ENCODE measurements around the gene TSTD1. TPM values are rescaled to one million over a fixed set of nuclear protein-coding genes. Genes with fewer than 3 reads are reported as not detected.
A peak's percentile ranks its signal among the peaks of the same experiment; 100 is the strongest.

The TSTD1 gene
- total RNA-seq, 1 experiment from 2014 or later, result 116 TPM

- H4K20me1 ChIP-seq (ENCODE audit: insufficient read depth), result no peaks in the 10 kb centered on the region
- DNase-seq (ENCODE audit: low read depth, low spot score), result no peak
- peaks cover 32% of the 10 kb centered on the region for H3K79me2 ChIP-seq (ENCODE audit: insufficient read depth, low read length)
- ATAC-seq, result no peak
- intact Hi-C loops (cut with micrococcal nuclease), result loop anchor here (2.0 kb wide), 1 partner anchor 42 kb away; no protein-coding TSS in a partner anchor
- POLR2A ChIA-PET, result interaction anchor here (1.0 to 2.3 kb wide), 5 partner anchors 18 to 127 kb away, joined by 3 to 24 read pairs (median 4); partner anchors contain the start of genes F11R and PPOX
- peak overlapping the region; percentile 77 for H3K9ac ChIP-seq (ENCODE audit: low read length)
- peak overlapping the region; percentile 76 to 88 for H3K4me3 ChIP-seq (replicated peaks in 1 of 2; ENCODE audit: low read depth in 1 of 2, low read length in 2 of 2)
- RAD21 ChIA-PET (ENCODE audit: low non-redundant PET in 1 of 2, low total read pairs in 2 of 2, uncharacterized antibody in 2 of 2, unreplicated experiment in 2 of 2), result no interaction called here
- no peaks in the 10 kb centered on the region for H3K9me2 ChIP-seq (ENCODE audit: insufficient read depth)
- CTCF ChIA-PET, result interaction anchor here (0.9 to 1.1 kb wide), 2 partner anchors 18 to 267 kb away, joined by 4 to 5 read pairs; partner anchors contain the start of gene F11R
- peak overlapping the region; percentile 16 for H2AFZ ChIP-seq (ENCODE audit: low read depth, low read length, poor library complexity, severe bottlenecking)
- H3K27me3 ChIP-seq (ENCODE audit: insufficient read depth, low read length), result no peaks in the 10 kb centered on the region
- TF ChIP-seq, protein P1, sequence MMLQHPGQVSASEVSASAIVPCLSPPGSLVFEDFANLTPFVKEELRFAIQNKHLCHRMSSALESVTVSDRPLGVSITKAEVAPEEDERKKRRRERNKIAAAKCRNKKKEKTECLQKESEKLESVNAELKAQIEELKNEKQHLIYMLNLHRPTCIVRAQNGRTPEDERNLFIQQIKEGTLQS (IDR thresholded peaks at IDR 0.05), result no peak
- no peak for TF ChIP-seq ELF1 (IDR thresholded peaks at IDR 0.05; ENCODE audit: borderline replicate concordance, low read depth)
- BruUV-seq (replicated peaks), result TSS peak; percentile 71
- H3K9me3 ChIP-seq (ENCODE audit: control insufficient read depth in 1 of 2, insufficient read depth in 1 of 2, low read depth in 1 of 2, low read length in 2 of 2), result no peaks in the 10 kb centered on the region
- peak overlapping the region; percentile 88 for H3K27ac ChIP-seq (ENCODE audit: low read depth, low read length)
- H3K4me2 ChIP-seq (ENCODE audit: low read length), result peak overlapping the region; percentile 90
- H3K4me1 ChIP-seq (ENCODE audit: control insufficient read depth in 1 of 2, insufficient read depth in 2 of 2, low read length in 2 of 2), result peaks cover 9 to 27% of the 10 kb centered on the region in 2 experiments; a peak in 3 of 4 replicates
- H3K36me3 ChIP-seq (ENCODE audit: control insufficient read depth in 1 of 2, insufficient read depth in 2 of 2, low read length in 2 of 2), result peaks cover 10 to 31% of the 10 kb centered on the region in 2 experiments; a peak in 3 of 4 replicates
Observed at GRCh38 chr1:161039154-161039545, 386 bp upstream of the TSTD1 start.

DNA sequence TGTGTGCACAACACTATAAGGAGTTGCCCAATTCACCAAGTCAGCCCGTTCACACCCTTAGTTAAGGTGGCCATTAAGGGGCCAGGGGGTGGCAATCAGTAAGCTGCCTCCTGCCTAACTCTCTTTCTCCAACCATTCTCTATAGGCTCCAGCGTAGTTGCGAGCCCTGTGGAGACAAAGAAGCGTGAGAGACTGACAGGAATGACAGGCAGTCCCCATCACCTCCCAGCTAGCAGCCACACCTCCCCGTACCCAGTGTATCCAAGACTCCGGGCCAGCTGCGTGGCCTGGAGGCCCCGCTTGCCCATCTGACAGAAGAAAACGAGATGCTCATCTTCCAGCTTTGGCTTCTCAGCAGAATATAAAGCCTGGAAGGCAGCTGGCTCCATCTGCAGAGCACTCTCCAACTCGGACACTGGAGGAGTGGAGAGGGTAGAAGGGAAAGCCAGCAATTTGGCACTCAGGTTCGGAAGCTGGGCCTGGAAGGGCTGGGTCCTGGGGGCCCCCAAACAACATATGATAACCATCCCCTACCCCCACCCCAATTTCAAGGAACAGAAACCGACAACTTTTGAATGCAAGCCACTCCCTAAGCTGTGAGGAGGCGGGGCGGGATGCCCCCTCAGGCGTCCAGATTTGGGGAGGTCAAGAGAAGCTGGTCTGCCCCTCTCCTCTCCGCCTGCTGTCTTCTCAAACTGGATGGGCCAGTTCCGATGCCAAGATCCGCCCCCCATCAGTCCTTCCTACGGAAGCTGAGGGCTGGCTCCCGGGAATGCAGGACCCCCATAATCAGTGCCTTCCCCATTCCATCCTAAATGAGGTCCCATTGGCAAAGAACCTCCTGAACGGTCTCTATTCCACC is 872 bp downstream of the TSTD1 start:
- Histone ChIP-seq H3K4me3 (replicated peaks in 1 of 2; ENCODE audit: low read depth in 1 of 2, low read length in 2 of 2) (peak overlapping the region; percentile 76 to 88), H3K9ac (ENCODE audit: low read length) (peak overlapping the region; percentile 77), H3K9me3 (ENCODE audit: control insufficient read depth in 1 of 2, insufficient read depth in 1 of 2, low read depth in 1 of 2, low read length in 2 of 2) (no peaks in the 10 kb centered on the region), H4K20me1 (ENCODE audit: insufficient read depth) (no peaks in the 10 kb centered on the region), H3K9me2 (ENCODE audit: insufficient read depth) (no peaks in the 10 kb centered on the region), H3K27me3 (ENCODE audit: insufficient read depth, low read length) (no peaks in the 10 kb centered on the region), H2AFZ (ENCODE audit: low read depth, low read length, poor library complexity, severe bottlenecking) (no peak overlapping the region), H3K4me2 (ENCODE audit: low read length) (peak overlapping the region; percentile 90), H3K4me1 (ENCODE audit: control insufficient read depth in 1 of 2, insufficient read depth in 2 of 2, low read length in 2 of 2) (peaks cover 20 to 39% of the 10 kb centered on the region in 2 experiments), H3K79me2 (ENCODE audit: insufficient read depth, low read length) (peaks cover 35% of the 10 kb centered on the region), H3K27ac (ENCODE audit: low read depth, low read length) (peak overlapping the region; percentile 88), H3K36me3 (ENCODE audit: control insufficient read depth in 1 of 2, insufficient read depth in 2 of 2, low read length in 2 of 2) (peaks cover 10 to 29% of the 10 kb centered on the region in 2 experiments; a peak in 3 of 4 replicates)
- ChIA-PET POLR2A (interaction anchor here (0.8 to 2.3 kb wide), 5 partner anchors 8 to 47 kb away, joined by 3 to 24 read pairs (median 3); partner anchors contain the start of genes F11R and USF1), CTCF (interaction anchor here (0.9 to 1.1 kb wide), 2 partner anchors 17 to 268 kb away, joined by 4 to 5 read pairs; partner anchors contain the start of gene F11R), RAD21 (ENCODE audit: low non-redundant PET in 1 of 2, low total read pairs in 2 of 2, uncharacterized antibody in 2 of 2, unreplicated experiment in 2 of 2) (interaction anchor here in 1 of 2 experiments (0.7 kb wide), 1 partner anchor 60 kb away, joined by 3 read pairs; no protein-coding TSS in a partner anchor)
- intact Hi-C loops (cut with micrococcal nuclease), result loop anchor here (2.0 kb wide), 1 partner anchor 41 kb away; no protein-coding TSS in a partner anchor
- ATAC-seq (peak; percentile 39), DNase-seq (ENCODE audit: low read depth, low spot score) (no peak)
- BruUV-seq (replicated peaks), result no TSS peak
- TF ChIP-seq FOSL1 (IDR thresholded peaks at IDR 0.05; ENCODE audit: low read depth), result no peak
- no peak for TF ChIP-seq ZFX (IDR thresholded peaks at IDR 0.05)
- TF ChIP-seq EGR1 (IDR thresholded peaks at IDR 0.05; ENCODE audit: low read depth), result no peak
- no peak for TF ChIP-seq TCF7L2 (IDR thresholded peaks at IDR 0.05; ENCODE audit: borderline replicate concordance, extremely low read depth, insufficient read depth, insufficient read length)
- TF ChIP-seq, protein P2, sequence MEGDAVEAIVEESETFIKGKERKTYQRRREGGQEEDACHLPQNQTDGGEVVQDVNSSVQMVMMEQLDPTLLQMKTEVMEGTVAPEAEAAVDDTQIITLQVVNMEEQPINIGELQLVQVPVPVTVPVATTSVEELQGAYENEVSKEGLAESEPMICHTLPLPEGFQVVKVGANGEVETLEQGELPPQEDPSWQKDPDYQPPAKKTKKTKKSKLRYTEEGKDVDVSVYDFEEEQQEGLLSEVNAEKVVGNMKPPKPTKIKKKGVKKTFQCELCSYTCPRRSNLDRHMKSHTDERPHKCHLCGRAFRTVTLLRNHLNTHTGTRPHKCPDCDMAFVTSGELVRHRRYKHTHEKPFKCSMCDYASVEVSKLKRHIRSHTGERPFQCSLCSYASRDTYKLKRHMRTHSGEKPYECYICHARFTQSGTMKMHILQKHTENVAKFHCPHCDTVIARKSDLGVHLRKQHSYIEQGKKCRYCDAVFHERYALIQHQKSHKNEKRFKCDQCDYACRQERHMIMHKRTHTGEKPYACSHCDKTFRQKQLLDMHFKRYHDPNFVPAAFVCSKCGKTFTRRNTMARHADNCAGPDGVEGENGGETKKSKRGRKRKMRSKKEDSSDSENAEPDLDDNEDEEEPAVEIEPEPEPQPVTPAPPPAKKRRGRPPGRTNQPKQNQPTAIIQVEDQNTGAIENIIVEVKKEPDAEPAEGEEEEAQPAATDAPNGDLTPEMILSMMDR (IDR thresholded peaks at IDR 0.05 in 2 of 3, conservative IDR thresholded peaks at IDR 0.05 in 1 of 3; ENCODE audit: borderline replicate concordance in 1 of 3, insufficient read depth in 1 of 3, low read depth in 2 of 3, low read length in 2 of 3), result no peak
- TF ChIP-seq, protein P3, sequence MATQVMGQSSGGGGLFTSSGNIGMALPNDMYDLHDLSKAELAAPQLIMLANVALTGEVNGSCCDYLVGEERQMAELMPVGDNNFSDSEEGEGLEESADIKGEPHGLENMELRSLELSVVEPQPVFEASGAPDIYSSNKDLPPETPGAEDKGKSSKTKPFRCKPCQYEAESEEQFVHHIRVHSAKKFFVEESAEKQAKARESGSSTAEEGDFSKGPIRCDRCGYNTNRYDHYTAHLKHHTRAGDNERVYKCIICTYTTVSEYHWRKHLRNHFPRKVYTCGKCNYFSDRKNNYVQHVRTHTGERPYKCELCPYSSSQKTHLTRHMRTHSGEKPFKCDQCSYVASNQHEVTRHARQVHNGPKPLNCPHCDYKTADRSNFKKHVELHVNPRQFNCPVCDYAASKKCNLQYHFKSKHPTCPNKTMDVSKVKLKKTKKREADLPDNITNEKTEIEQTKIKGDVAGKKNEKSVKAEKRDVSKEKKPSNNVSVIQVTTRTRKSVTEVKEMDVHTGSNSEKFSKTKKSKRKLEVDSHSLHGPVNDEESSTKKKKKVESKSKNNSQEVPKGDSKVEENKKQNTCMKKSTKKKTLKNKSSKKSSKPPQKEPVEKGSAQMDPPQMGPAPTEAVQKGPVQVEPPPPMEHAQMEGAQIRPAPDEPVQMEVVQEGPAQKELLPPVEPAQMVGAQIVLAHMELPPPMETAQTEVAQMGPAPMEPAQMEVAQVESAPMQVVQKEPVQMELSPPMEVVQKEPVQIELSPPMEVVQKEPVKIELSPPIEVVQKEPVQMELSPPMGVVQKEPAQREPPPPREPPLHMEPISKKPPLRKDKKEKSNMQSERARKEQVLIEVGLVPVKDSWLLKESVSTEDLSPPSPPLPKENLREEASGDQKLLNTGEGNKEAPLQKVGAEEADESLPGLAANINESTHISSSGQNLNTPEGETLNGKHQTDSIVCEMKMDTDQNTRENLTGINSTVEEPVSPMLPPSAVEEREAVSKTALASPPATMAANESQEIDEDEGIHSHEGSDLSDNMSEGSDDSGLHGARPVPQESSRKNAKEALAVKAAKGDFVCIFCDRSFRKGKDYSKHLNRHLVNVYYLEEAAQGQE (IDR thresholded peaks at IDR 0.05; ENCODE audit: low read depth), result no peak
- no peak for TF ChIP-seq CEBPB (IDR thresholded peaks at IDR 0.05; ENCODE audit: low read depth)
- no peak for TF ChIP-seq MAX (IDR thresholded peaks at IDR 0.05)
- TF ChIP-seq, protein P1 (IDR thresholded peaks at IDR 0.05), result no peak
